ENCODE data around the gene RIMS1.

RIMS1 gene

GRCh38 chr6:71886184-71887005 is at the start of gene RIMS1:
TSS of gene RIMS1 (plus strand) at chr6:71886550. CDS start at chr6:71887024, 474 bp downstream.
- DNase-seq (ENCODE audit: low read depth), result no peak

DNA sequence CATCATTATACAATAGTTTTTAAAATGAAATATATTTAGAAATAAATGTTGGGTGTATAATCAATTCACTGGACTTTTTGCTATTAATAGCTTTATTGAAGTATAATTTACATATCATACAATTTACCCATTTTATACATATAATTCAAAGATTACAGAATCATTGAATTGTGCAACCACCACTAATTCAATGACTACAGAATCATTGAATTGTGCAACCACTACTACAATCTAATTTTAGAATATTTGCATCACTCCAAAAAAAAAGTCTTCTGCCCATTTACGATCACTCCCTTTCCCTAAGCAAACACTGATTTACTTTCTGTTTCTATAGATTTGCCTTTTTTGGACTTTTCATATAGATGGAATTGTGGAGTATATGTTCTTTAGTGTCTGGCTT is 35.1 kb upstream of the RIMS1 start:
- no peak for DNase-seq (ENCODE audit: low read depth)

GRCh38 chr6:71852948-71853347 is 33.4 kb upstream of the RIMS1 start:
- DNase-seq (ENCODE audit: low read depth), result no peak

GRCh38 chr6:71855406-71855805 is 30.9 kb upstream of the RIMS1 start:
- DNase-seq (ENCODE audit: low read depth), result no peak

- DNase-seq (ENCODE audit: low read depth), result no peak
These were observed 7.3 kb upstream of the RIMS1 start for GRCh38 chr6:71879016-71879415.

- DNase-seq (ENCODE audit: low read depth), result no peak
These were observed 825 bp downstream of the RIMS1 start for GRCh38 chr6:71887006-71887743.

DNA sequence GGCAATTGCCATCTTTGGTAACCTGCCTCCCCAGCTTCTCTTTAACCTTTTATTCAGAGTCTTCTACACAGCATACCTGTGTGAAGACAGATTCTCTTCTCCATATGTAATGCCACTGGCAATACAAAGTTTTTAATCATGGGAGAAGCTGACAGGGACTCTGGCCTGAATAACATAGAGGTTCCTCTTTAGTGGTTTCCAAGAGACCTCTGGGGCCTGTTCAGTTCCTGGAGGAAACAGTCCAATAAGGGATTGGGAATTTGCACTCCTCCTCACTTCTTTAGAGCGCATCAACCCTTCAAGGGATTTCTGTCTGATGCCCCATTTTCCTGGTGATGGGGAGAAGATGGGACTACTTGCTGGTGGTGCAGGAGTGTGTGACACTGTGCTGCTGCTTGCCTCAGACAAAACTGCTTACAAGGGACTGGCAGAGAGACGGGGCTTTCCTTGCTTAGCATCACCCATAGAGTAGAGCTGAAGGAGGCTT is 1.4 kb downstream of the RIMS1 start:
- DNase-seq (ENCODE audit: low read depth), result no peak

- DNase-seq (ENCODE audit: low read depth), result no peak
These were observed 2.5 kb downstream of the RIMS1 start for GRCh38 chr6:71888756-71889340.

- DNase-seq (ENCODE audit: low read depth), result no peak
These were observed 3.0 kb downstream of the RIMS1 start for GRCh38 chr6:71889366-71889765.

DNA sequence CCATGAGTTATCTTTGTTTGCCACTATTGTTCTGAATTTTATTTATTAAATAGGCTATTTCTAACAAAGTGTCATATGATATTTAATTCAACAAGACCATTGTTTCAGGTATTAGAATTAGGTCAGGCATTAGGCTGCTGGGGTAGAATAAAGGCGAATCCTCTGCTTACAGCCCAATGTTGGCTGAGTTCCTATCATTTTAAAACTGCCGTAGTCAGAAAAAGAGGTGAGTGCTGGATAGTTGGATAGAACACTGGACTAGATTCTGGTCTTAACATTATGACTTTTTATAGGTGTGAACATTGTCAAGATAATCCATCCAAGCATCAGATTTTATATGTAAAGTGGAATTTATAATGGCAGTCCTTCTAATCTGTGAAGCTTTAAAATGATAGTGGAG is 6.3 kb downstream of the RIMS1 start:
- DNase-seq (ENCODE audit: low read depth), result no peak

GRCh38 chr6:71900642-71901041 is 14.3 kb downstream of the RIMS1 start:
- no peak for DNase-seq (ENCODE audit: low read depth)

DNA sequence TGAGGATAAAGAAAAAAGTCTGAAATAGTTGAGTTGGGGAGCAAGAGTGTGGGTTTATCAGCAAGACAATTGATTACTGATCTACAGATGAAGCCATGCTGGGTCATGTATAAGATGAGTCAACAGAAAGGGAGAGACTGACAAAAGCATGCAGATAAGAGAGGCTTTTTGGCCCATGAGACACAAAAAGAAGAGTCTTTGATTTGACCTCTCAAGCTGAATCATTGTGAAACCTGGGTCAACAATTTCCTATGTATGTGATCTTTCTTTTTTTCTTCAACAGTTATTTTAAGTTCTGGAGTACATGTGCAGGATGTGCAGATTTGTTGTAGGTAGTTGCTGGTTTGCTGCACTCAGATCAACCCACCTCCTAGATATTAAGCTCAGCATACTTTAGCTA is 15.9 kb downstream of the RIMS1 start:
- DNase-seq (ENCODE audit: low read depth), result no peak

- no peak for DNase-seq (ENCODE audit: low read depth)
These were observed 20.5 kb downstream of the RIMS1 start for GRCh38 chr6:71906813-71907212.

GRCh38 chr6:71908162-71908765 is 21.9 kb downstream of the RIMS1 start:
- no peak for DNase-seq (ENCODE audit: low read depth)

- DNase-seq (ENCODE audit: low read depth), result no peak
These were observed 27.3 kb downstream of the RIMS1 start for GRCh38 chr6:71913444-71914234.

DNA sequence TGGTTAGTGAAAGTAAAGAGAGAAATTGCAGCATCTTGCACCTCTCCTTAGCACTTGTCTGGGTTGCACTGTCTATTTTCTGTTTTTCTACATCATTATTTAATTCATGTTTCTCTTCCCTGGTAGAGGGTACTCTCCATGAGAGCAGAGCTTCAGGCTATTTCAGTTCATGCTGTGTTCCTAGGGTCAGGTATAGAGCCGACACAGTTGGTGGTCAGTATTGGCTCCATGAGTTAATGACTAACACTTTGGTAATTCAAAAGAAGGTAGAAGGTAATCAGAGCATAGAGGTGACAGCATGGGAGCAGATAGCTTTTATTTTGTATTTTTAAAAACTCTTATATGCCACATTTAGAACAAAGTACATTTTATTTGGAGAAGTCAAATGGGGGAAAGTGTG is 42.7 kb downstream of the RIMS1 start:
- DNase-seq (ENCODE audit: low read depth), result no peak

GRCh38 chr6:71933881-71934280 is 47.5 kb downstream of the RIMS1 start:
- DNase-seq (ENCODE audit: low read depth), result no peak

DNA sequence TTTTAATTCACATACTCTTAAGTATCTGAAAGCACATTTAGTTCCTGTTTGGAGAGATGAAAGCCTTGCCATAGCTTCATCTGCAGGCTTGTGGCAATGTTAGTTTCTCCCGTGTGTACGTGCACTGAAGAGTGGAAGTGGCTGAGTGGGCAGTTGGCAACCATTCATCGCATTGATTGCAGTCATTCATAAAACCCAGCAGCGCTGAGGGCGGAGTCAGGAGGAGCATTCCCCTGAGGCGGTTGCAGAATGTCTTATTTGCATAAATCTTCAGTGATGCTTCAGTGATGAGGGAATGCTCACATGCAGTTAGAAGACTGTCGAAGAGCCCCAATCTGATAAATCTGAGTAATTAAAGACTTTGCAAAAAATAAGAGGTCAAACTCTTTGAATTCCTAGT is 79.1 kb downstream of the RIMS1 start:
- no peak for DNase-seq (ENCODE audit: low read depth)

DNA sequence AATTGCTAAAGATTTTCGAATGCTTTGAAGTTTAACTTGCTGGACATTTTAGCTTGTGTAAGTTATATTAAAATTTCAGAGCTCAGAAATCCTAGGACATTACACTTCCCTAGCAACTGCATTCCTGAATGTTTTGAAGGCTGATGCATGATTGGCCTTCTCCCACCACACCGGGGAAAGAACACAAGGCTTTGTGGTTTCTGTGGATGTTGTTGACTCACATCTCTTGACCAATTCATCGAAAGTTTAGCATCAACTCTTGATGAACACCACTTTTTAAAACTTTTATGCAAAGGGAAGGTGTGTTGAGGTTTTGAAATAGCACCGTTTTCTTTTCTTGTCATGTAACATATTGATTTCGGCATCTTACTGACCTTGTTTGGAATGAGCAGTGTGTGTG is 81.1 kb downstream of the RIMS1 start:
- no peak for DNase-seq (ENCODE audit: low read depth)

DNA sequence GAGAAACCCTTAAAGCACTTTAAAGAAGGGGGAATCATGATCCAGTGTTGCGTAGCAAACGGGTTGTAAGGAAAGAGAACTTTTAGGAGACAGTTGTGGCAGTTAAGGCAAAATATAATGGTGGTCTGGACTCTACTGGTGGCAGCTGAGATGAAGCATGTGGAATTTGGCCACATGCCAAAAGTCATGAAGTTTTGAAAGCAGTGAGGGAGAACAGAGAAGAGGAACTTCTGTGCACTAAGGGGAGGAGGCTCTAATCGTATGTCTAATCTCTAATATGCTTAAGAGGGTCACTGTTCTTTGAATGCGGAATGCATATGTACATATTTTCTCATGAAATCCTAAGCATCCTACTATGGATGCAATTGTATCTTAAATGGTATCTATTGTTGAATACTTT is 91.5 kb downstream of the RIMS1 start:
- no peak for DNase-seq (ENCODE audit: low read depth)

GRCh38 chr6:71979911-71980310 is 93.6 kb downstream of the RIMS1 start:
- DNase-seq (ENCODE audit: low read depth), result no peak

- no peak for DNase-seq (ENCODE audit: low read depth)
These were observed 96.0 kb downstream of the RIMS1 start for GRCh38 chr6:71982389-71982788.
